Neural progenitor cell (in vitro differentiated cells): ENCODE measurements around the gene KSR1. TPM values are rescaled to one million over a fixed set of nuclear protein-coding genes. Genes with fewer than 3 reads are reported as not detected.

Experiments used
- DNase-seq: peaks from one replicate; pipeline ENCODE4 v3.0.0-alpha.2; 2016; ENCODE audit warnings: low spot score
- H2AFZ ChIP-seq: fragments of 200-600 bp; sonication (generic); replicated peaks from 2 replicates; pipeline ENCODE4 v1.6.1; 2016; ENCODE audit warnings: antibody characterized with exemption
- H3F3A ChIP-seq: fragments of 200-600 bp; sonication (generic); 2 replicates; pipeline ENCODE4 v1.6.1; 2016; ENCODE audit warnings: antibody characterized with exemption, low read depth
- H3K27ac ChIP-seq: fragments of 200-600 bp; sonication (generic); 2 replicates; pipeline ENCODE4 v1.5.1; 2016; ENCODE audit warnings: mild to moderate bottlenecking
- H3K27me3 ChIP-seq: fragments of 200-600 bp; sonication (generic); 2 replicates; pipeline ENCODE4 v1.6.1; 2016; ENCODE audit warnings: mild to moderate bottlenecking, moderate library complexity
- H3K36me3 ChIP-seq: fragments of 200-600 bp; sonication (generic); 2 replicates; pipeline ENCODE4 v1.5.1; 2016
- H3K4me1 ChIP-seq: fragments of 200-600 bp; sonication (generic); 2 replicates; pipeline ENCODE4 v1.6.1; 2016; ENCODE audit warnings: mixed run types
- H3K4me2 ChIP-seq: fragments of 200-600 bp; sonication (generic); 2 replicates; pipeline ENCODE4 v1.6.1; 2016
- H3K4me3 ChIP-seq: fragments of 200-600 bp; sonication (generic); 2 replicates; pipeline ENCODE4 v1.5.1; 2016
- H3K79me2 ChIP-seq: fragments of 200-600 bp; sonication (generic); 2 replicates; pipeline ENCODE4 v1.6.1; 2016; ENCODE audit warnings: low read depth
- H3K9ac ChIP-seq: fragments of 200-600 bp; sonication (generic); 2 replicates; pipeline ENCODE4 v1.6.1; 2016
- H3K9me3 ChIP-seq: fragments of 200-600 bp; sonication (generic); 2 replicates; pipeline ENCODE4 v1.5.1; 2016; ENCODE audit warnings: low read depth
- H4K20me1 ChIP-seq: fragments of 200-600 bp; sonication (generic); 2 replicates; pipeline ENCODE4 v1.6.1; 2016; ENCODE audit warnings: low read depth
- H3K27ac Mint-ChIP-seq: 3 replicates; pipeline ENCODE4 v1.8.0; 2021; ENCODE audit warnings: mixed read lengths
- H3K27me3 Mint-ChIP-seq: 2 replicates; pipeline ENCODE4 v1.8.0; 2022; ENCODE audit warnings: low read depth, mild to moderate bottlenecking, inconsistent platforms, moderate library complexity, mixed read lengths; ENCODE audit not compliant: insufficient read depth
- H3K36me3 Mint-ChIP-seq: 3 replicates; pipeline ENCODE4 v1.8.0; 2021; ENCODE audit warnings: mixed read lengths
- H3K4me1 Mint-ChIP-seq: 3 replicates; pipeline ENCODE4 v1.8.0; 2021; ENCODE audit warnings: mixed read lengths
- H3K4me3 Mint-ChIP-seq: 3 replicates; pipeline ENCODE4 v1.8.0; 2021; ENCODE audit warnings: mild to moderate bottlenecking, moderate library complexity, mixed read lengths
- H3K9me3 Mint-ChIP-seq: 3 replicates; pipeline ENCODE4 v1.8.0; 2020; ENCODE audit warnings: mixed read lengths
- CTCF ChIP-seq: fragments of 200-600 bp; sonication (generic); IDR thresholded peaks from 2 replicates; pipeline ENCODE4 v1.5.1; 2017; ENCODE audit warnings: antibody characterized with exemption, mild to moderate bottlenecking
- EZH2 ChIP-seq: fragments of 200-600 bp; sonication (generic); IDR thresholded peaks from 2 replicates; pipeline ENCODE4 v1.6.1; 2017; ENCODE audit warnings: antibody characterized with exemption, mild to moderate bottlenecking, moderate library complexity
- EZH2phosphoT487 ChIP-seq: fragments of 200-600 bp; sonication (generic); IDR thresholded peaks from 2 replicates; pipeline ENCODE4 v1.6.1; 2017; ENCODE audit warnings: antibody characterized with exemption
- total RNA-seq: library from RNA; depleted of rRNA; stranded (reverse); fragments of >200 nt; gene quantifications from 2 replicates; pipeline ENCODE4 v1.2.3, GENCODE V29; 2015; ENCODE audit warnings: low replicate concordance

KSR1 gene
- total RNA-seq, 1 donor from 2014 or later = 16.4 TPM

- H3K27me3 Mint-ChIP-seq = peaks cover 13% of the 10 kb centered on the region
- H3K4me1 ChIP-seq = peaks cover 39% of the 10 kb centered on the region
- H3K27ac Mint-ChIP-seq = peak overlapping the region; percentile 67
- no peaks in the 10 kb centered on the region for H3K9me3 Mint-ChIP-seq
- H4K20me1 ChIP-seq = peaks cover 60% of the 10 kb centered on the region
- no peak overlapping the region for H3K4me3 ChIP-seq
- no peaks in the 10 kb centered on the region for H3K36me3 ChIP-seq
- no peak overlapping the region for H3K9ac ChIP-seq
- peak; percentile 44 for DNase-seq
- H3K79me2 ChIP-seq = peaks cover 50% of the 10 kb centered on the region
- H3K27me3 ChIP-seq = no peaks in the 10 kb centered on the region
- H3K4me3 Mint-ChIP-seq = no peak overlapping the region
- peaks cover 19% of the 10 kb centered on the region for H3F3A ChIP-seq
- H3K4me1 Mint-ChIP-seq = peaks cover 41% of the 10 kb centered on the region
- H3K36me3 Mint-ChIP-seq = no peaks in the 10 kb centered on the region
- H2AFZ ChIP-seq = no peak overlapping the region
- H3K27ac ChIP-seq = no peak overlapping the region
- TF ChIP-seq EZH2phosphoT487 (no peak), CTCF (no peak), EZH2 (no peak)
- H3K4me2 ChIP-seq = peak overlapping the region; percentile 59
- no peaks in the 10 kb centered on the region for H3K9me3 ChIP-seq
Measured at GRCh38 chr17:27526604-27527002, 70.4 kb downstream of the KSR1 start.

DNA sequence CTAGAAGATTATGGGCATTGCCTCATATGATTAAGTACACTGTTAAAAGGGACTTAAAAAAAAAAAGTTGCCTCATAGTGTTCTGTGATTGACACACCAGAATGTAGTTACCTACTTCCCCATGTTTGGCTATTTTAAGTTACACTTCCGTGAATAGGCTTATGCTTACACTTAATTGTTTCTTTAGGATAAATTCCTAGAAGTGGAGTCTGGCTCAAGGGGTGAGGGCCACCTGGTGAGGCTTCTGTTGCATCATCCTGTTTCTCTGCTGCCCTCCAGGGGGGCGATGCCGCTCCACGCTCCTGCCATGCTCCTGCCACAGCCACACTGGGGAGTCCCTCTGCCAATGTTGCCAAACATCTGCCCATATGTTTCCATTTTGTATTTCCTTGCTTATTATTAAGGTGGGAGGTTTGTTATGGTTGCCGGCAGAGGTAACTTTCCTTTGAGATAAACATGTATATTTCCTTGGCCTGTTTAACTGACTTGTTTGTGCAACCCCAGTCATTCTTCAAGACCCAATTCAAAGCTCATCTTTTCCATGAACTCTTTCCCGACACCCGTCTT lies 73.1 kb downstream of the KSR1 start:
- DNase-seq = no peak
- H3K4me2 ChIP-seq = peak overlapping the region; percentile 27
- TF ChIP-seq EZH2 = no peak
- no peak for TF ChIP-seq EZH2phosphoT487
- no peak for TF ChIP-seq CTCF
- Mint-ChIP-seq H3K9me3 (no peaks in the 10 kb centered on the region), H3K27me3 (peaks cover 9% of the 10 kb centered on the region), H3K36me3 (no peaks in the 10 kb centered on the region), H3K4me3 (no peak overlapping the region), H3K27ac (no peak overlapping the region), H3K4me1 (peaks cover 38% of the 10 kb centered on the region)
- H3K36me3 ChIP-seq = no peaks in the 10 kb centered on the region
- peaks cover 59% of the 10 kb centered on the region for H3K79me2 ChIP-seq
- H2AFZ ChIP-seq = no peak overlapping the region
- H3K9me3 ChIP-seq = no peaks in the 10 kb centered on the region
- H3K27me3 ChIP-seq = no peaks in the 10 kb centered on the region
- peaks cover 37% of the 10 kb centered on the region for H3K4me1 ChIP-seq
- peaks cover 62% of the 10 kb centered on the region for H4K20me1 ChIP-seq
- H3K9ac ChIP-seq = no peak overlapping the region
- H3K27ac ChIP-seq = no peak overlapping the region
- peaks cover 19% of the 10 kb centered on the region for H3F3A ChIP-seq
- H3K4me3 ChIP-seq = no peak overlapping the region

- no peak for DNase-seq
- no peak overlapping the region for H3K27ac ChIP-seq
- H3K4me1 ChIP-seq = peaks cover 34% of the 10 kb centered on the region
- Mint-ChIP-seq H3K27me3 (peaks cover 9% of the 10 kb centered on the region), H3K36me3 (no peaks in the 10 kb centered on the region), H3K4me1 (peaks cover 37% of the 10 kb centered on the region), H3K27ac (no peak overlapping the region), H3K9me3 (no peaks in the 10 kb centered on the region), H3K4me3 (no peak overlapping the region)
- H3K9ac ChIP-seq = no peak overlapping the region
- H3K4me2 ChIP-seq = no peak overlapping the region
- peaks cover 61% of the 10 kb centered on the region for H4K20me1 ChIP-seq
- H3K9me3 ChIP-seq = no peaks in the 10 kb centered on the region
- no peak overlapping the region for H2AFZ ChIP-seq
- peaks cover 8% of the 10 kb centered on the region for H3F3A ChIP-seq
- H3K27me3 ChIP-seq = no peaks in the 10 kb centered on the region
- H3K4me3 ChIP-seq = no peak overlapping the region
- no peak for TF ChIP-seq EZH2
- no peak for TF ChIP-seq CTCF
- TF ChIP-seq EZH2phosphoT487 = no peak
- H3K36me3 ChIP-seq = no peaks in the 10 kb centered on the region
- peaks cover 62% of the 10 kb centered on the region for H3K79me2 ChIP-seq
Measured at GRCh38 chr17:27530764-27531391, 74.6 kb downstream of the KSR1 start.
